Stromal cell of bone marrow (primary cell): ENCODE data around the gene RGR.
A peak's percentile ranks its signal among the peaks of the same experiment; 100 is the strongest.

Experiments
- DNase-seq: peaks from one replicate; pipeline ENCODE4 v3.0.0-alpha.2; 2012; ENCODE audit warnings: low read depth

RGR gene

DNA sequence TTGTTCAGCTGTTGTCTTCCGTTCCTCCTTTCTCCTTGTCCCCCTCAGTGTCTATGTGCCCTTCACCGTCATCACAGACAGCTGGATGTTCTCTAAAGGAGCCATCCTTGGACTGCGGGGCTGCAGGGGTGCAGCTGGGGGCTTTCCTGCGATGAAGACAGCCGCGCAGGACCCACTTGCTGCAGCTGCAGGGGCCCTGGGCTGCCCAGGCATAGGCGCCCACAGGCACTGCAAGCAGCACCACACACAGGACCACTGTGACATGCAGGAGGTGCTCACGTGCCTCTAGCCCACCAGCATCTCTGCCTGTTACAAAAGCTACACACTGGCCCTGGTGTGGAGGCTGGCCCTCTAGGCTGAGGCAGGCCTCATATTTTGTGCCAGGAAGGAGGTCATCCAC is 22.9 kb upstream of the RGR start:
- DNase-seq = no peak

GRCh38 chr10:84224411-84225028 is 20.3 kb upstream of the RGR start:
- no peak for DNase-seq

DNA sequence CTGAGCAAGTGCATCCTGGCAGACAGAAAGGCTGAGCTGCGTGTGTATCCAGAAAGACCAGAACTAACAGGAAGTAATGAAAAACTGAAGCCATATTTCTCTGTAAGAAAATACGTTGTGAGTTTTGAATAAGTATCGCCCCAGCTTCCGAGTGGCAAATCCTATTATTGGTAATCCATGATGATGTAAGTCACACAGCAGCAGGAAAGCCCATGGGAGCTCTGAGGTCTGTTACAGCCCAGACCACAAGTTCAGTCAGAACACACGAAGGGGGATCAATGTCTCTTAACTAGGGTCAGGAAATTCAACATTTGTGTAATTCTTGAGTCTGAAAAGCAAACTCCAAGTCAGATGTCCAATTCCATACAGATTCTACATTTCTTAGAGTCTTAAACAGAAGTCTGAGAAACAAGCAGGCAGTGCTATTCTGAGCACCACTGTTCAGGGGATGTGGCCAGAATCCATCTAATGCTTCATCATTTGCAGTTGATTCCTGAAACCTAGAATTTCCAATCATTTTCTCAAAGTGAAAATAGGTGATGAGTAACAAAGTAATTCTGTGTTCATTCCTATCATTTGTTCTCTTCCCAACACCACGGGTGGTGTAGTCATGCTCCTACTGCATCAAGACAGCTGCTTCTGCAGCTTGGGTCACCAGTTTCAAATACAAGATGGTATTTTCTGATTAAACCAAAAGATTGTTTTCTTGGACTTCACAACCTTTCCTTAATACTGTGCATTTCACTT is 19.3 kb upstream of the RGR start, which contains the start of gene LRIT2:
Gene LRIT2, minus strand, starts transcription at position 118 of the 747 bp plus-strand sequence. Its CDS starts 24 bp downstream, at position 94.
- DNase-seq = no peak

DNA sequence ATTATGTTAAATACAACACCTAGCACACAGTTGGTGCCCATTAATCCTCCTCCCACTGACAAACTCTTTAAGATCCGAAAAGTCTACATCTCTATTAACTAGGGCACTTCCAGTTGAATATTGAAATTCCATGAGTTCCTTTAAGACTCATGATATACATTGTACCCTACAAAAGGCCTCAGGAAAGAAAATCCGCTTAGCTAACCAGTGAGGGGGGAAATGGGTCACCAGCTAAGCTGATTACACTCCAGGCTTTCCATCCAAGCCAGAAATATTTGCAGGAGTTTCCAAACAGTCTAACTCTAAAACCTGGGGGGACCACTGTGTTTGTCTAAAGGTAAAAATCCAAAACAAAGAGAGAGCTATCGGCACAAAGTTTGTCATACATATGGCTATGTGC is 18.2 kb upstream of the RGR start:
- DNase-seq = no peak

GRCh38 chr10:84227810-84228209 is 17.0 kb upstream of the RGR start:
- DNase-seq = no peak

- DNase-seq = no peak
Observed at GRCh38 chr10:84230359-84230758, 14.5 kb upstream of the RGR start.

GRCh38 chr10:84232376-84232775 is 12.5 kb upstream of the RGR start:
- no peak for DNase-seq

- no peak for DNase-seq
Observed at GRCh38 chr10:84233940-84234339, 10.9 kb upstream of the RGR start.

DNA sequence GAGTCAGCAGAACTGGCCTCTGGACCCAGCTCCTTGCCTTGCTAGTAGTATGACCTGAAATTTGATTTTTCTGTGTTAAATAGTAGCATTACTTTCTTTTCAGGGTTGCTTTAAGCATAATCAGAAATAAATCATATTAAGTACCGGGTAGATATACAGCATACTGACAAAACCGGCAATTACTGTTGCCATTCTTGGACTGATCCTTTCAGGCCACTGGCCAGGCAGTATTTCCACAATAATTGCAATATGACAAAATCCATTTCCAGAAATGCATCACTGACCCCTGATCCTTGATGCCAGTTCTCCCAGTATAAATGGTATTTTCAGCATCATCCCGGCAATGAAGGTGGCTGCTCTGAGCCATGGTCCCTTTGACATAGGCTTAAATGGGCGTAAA is 10.4 kb upstream of the RGR start:
- DNase-seq = no peak

- no peak for DNase-seq
Observed at GRCh38 chr10:84235096-84235495, 9.8 kb upstream of the RGR start.

- DNase-seq = no peak
Observed at GRCh38 chr10:84236807-84237198, 8.1 kb upstream of the RGR start.

- DNase-seq = no peak
Observed at GRCh38 chr10:84237199-84238051, 7.4 kb upstream of the RGR start.

DNA sequence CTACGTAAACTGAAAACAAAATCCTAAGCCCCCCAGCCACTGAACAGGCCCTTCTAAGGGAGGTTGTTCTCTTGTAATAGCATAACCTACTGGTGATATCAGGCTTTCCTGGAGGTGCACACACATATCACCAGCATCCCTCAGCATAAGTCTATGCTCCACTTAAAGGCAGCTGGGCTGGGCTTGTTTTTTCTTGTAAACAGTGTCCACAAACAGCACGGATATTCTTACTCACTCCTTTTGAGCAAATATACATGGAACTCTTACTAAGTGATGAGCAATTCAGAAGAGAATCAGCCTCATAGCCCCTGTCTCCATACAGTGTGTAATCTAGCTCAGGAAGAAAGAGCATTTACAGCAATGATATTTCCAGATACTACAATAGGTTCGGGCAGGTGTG is 5.9 kb upstream of the RGR start:
- DNase-seq = no peak

DNA sequence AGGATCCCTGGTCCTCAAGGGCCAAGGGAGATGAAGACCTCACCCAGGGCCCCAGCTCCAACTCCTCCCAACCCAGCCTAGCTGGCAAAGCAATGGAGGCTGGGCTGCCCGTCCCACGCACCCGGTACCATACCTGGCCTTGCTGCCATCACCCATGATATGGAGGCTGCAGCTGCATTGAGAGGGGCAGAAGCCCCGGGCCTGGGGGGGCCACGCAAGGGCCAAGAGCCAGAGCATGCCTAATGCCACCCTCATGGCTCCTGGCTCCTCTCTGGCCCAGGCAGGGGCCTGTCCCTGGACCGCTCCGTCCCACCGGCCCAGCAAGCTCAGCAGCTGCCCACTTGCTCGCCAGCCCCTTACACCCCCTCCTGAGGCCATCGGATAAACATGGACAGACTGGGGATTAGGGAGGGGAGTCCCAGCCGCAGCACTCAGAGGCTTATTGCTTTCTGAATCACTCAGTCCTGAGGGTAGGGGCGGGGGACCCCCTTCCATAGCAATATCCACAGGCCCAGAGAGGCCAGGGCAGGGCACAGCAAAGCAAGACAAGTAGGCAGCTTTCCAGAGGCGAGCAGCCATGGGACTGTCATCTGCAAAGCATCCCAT is 3.6 kb upstream of the RGR start, which contains the start of gene LRIT1:
Gene LRIT1, minus strand, starts transcription at position 362 of the 606 bp plus-strand sequence. Its CDS starts 107 bp downstream, at position 255.
- no peak for DNase-seq

DNA sequence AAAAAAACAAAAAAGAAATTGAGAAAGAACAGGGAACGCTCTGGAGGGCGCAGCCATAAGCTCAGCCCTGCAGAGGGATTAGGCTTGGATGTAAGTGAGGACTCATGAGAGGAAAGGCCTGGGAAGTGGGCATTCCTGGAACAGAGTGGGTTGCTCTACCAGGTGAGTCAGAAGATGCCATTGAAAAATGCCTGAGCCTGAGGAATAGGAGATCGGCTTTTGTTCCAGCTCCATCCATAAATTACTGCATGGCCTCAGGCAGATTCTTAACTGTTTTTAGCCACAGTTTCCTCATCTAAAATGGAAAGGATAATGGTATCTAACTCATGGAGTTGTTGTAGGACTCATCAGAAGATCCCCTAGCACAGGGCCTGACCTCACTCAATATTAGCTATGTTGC is 1.1 kb upstream of the RGR start:
- no peak for DNase-seq

DNA sequence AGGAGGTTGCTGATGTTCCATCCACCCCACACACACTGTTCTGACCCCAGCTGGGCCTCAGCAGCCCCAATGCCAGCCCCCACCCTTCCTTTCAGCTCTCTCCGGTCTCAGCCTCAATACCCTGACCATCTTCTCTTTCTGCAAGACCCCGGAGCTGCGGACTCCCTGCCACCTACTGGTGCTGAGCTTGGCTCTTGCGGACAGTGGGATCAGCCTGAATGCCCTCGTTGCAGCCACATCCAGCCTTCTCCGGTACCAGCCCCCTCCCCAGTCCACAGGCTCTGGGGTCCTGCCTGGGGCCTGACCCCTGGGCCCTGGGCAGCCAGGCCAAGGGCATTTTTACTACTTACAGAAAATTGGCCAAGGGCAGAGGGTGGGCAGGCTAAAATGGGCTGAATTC is 2.6 kb downstream of the RGR start:
- DNase-seq = no peak

GRCh38 chr10:84248794-84249193 is 3.9 kb downstream of the RGR start:
- DNase-seq = no peak

DNA sequence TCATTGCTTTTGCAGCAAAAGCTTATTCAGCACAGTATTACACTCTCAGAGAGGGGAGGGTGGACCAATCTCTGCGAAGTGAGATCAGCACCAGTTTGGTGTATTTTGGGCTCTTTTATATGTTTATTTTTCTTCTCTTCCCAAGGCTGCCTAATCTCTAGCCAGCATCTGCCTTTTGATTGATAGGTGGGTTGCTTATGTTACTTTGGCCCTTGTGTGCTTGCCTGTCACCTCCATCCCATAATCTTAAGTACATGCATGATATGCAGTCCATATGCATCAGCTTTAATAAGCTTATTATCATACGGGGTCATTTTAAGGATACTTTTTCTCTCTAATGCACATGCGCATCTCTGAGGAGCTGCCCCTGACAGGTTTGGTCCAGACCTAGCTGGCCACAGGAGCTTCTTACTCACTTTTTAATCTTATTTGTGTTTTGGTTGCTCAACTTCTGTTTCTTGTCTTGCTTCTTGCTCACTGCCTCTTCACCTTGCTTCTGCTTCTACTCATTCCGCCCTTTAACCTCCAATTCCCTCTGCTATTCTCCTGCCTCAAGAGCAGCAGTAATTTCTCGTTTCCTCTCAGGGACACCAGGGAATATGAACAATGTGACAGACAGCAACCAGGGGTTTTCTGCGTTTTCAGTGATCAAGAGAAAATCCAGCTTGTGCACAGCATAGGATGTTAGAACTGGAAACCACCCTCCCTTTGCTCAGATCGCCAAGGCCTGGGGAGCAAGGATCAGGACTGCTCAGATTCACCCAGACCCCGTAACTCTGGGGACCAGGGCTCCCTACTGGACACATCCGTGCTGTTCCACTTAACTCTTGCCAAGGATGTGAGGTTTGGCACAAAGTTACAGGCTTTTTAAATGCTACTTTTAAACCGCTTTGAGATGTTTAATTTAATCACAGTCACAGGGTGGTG is 10.0 kb downstream of the RGR start:
- no peak for DNase-seq

DNA sequence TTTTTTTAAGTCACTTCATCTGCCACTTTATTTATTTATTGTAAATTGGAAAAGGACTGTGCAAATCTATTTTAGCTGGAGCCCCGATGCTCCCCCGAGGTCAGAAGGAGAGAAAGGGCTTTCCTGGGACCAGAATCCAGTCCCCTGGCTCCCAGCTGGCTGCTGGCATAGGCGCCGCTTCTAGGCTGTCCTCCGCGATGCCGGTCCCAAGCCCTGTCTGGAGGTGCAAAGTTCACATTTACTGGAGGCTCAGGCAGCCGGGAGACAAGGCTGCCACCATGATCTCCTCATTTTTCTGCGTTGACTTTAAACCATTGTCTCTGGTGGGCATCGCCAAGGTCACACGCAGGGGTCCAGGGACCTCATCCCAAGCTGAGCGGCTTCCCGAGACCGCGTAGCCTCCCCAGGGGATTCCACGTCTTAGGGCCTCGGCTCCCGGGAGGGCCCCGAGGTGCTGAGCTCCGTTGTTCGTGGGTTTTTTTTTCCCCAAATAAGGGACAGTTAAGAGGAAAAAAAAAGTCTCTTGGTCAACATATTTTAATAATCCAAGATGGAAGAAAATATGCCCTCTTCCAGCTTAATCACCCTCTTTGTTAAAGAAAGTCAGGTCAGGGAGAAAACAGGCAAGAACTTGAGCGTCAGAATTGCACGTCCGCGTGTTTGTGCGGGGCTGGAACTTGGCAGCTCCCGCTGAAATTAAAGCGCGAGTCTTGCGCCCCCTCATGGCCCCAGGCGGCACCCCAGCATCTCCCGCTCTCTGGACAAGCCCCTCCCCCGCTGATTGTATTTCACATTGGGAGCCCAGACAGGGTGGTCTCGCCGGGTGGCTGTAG is 11.9 kb downstream of the RGR start:
- DNase-seq = peak; percentile 3

GRCh38 chr10:84257343-84258020 is 12.6 kb downstream of the RGR start:
- DNase-seq = no peak
